ACC112 (cell line): ENCODE measurements around the gene TRPM3.

Experiments used
- H2AFZ ChIP-seq: fragments of 200-600 bp; sonication (generic); one replicate; pipeline ENCODE4 v1.6.0; 2017; ENCODE audit warnings: antibody characterized with exemption, low read length; ENCODE audit not compliant: unreplicated experiment
- H3K27ac ChIP-seq: fragments of 200-600 bp; sonication (generic); 2 replicates; pipeline ENCODE4 v1.5.1; 2014; ENCODE audit warnings: low read depth, mild to moderate bottlenecking, antibody characterized with exemption, low read length, moderate library complexity
- H3K27me3 ChIP-seq: fragments of 200-600 bp; sonication (generic); 2 replicates; pipeline ENCODE4 v1.6.1; 2014; ENCODE audit warnings: mild to moderate bottlenecking, antibody characterized with exemption, low read length, moderate library complexity, mixed read lengths; ENCODE audit not compliant: insufficient read depth
- H3K36me3 ChIP-seq: fragments of 200-600 bp; sonication (generic); 2 replicates; pipeline ENCODE4 v1.6.1; 2016; ENCODE audit warnings: mild to moderate bottlenecking, antibody characterized with exemption, low read length, moderate library complexity, mixed read lengths; ENCODE audit not compliant: insufficient read depth
- H3K4me1 ChIP-seq: fragments of 200-600 bp; sonication (generic); one replicate; pipeline ENCODE4 v1.6.1; 2016; ENCODE audit warnings: low read length, mixed read lengths; ENCODE audit not compliant: insufficient read depth, unreplicated experiment, control insufficient read depth
- H3K4me3 ChIP-seq: fragments of 200-600 bp; sonication (generic); 2 replicates; pipeline ENCODE4 v1.5.1; 2014; ENCODE audit warnings: mild to moderate bottlenecking, low read depth, low read length
- H3K79me2 ChIP-seq: fragments of 200-600 bp; sonication (generic); one replicate; pipeline ENCODE4 v1.6.0; 2016; ENCODE audit warnings: low read length; ENCODE audit not compliant: control insufficient read depth, unreplicated experiment, insufficient read depth

The TRPM3 gene

GRCh38 chr9:70607926-70608325 is 513.5 kb downstream of the TRPM3 start:
- Histone ChIP-seq H3K36me3 (no peaks in the 10 kb centered on the region), H3K27ac (no peak overlapping the region), H3K4me3 (no peak overlapping the region), H3K4me1 (peaks cover 15% of the 10 kb centered on the region), H2AFZ (no peak overlapping the region), H3K27me3 (no peaks in the 10 kb centered on the region; the same call in 1 of the 2 replicates), H3K79me2 (peaks cover under 1% of the 10 kb centered on the region)

GRCh38 chr9:70607329-70607728 is 514.1 kb downstream of the TRPM3 start:
- Histone ChIP-seq H3K79me2 (peaks cover 4% of the 10 kb centered on the region), H3K27ac (no peak overlapping the region), H3K4me3 (no peak overlapping the region), H2AFZ (no peak overlapping the region), H3K4me1 (peaks cover 20% of the 10 kb centered on the region), H3K36me3 (no peaks in the 10 kb centered on the region), H3K27me3 (no peaks in the 10 kb centered on the region)

DNA sequence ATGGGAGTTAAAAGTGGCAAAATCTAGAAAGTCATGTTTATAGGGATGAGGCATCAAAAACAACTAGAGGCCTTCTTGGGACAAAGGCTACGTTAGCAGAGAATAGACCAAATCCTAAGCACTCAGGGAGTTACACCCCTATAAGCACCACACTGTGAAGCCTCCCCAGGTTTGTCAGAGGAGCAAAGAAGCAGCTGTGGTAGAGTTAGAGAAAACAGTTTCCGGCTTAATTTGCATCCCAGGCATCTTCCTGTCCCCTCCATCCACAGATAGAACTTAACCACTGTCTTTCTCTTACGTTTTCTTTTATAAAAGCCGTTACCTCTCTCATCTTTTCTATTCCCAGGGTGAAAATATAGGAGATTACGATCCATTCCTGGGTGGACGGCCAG is 518.4 kb downstream of the TRPM3 start:
- Histone ChIP-seq H3K79me2 (peaks cover 4% of the 10 kb centered on the region), H3K27me3 (no peaks in the 10 kb centered on the region), H3K36me3 (no peaks in the 10 kb centered on the region), H3K27ac (peak overlapping the region; percentile 100), H3K4me3 (peak overlapping the region; percentile 67; the same call in 1 of the 2 replicates), H2AFZ (no peak overlapping the region), H3K4me1 (peaks cover 31% of the 10 kb centered on the region)

GRCh38 chr9:70602321-70603019 is 519.0 kb downstream of the TRPM3 start:
- peaks cover 4% of the 10 kb centered on the region for H3K79me2 ChIP-seq
- no peak overlapping the region for H2AFZ ChIP-seq
- H3K4me3 ChIP-seq: peak overlapping the region; percentile 67

GRCh38 chr9:70601000-70601951 is 520.1 kb downstream of the TRPM3 start:
- Histone ChIP-seq H3K27me3 (no peaks in the 10 kb centered on the region), H3K36me3 (no peaks in the 10 kb centered on the region), H3K4me3 (peak overlapping the region; percentile 67), H3K27ac (peak overlapping the region; percentile 100), H3K79me2 (peaks cover 4% of the 10 kb centered on the region), H3K4me1 (peaks cover 31% of the 10 kb centered on the region), H2AFZ (peak overlapping the region; percentile 47)

More at GRCh38 chr9:70602321-70603019, 519.0 kb downstream of the TRPM3 start:
- Histone ChIP-seq H3K27me3 (no peaks in the 10 kb centered on the region), H3K36me3 (no peaks in the 10 kb centered on the region), H3K27ac (peak overlapping the region; percentile 100), H3K4me1 (peaks cover 31% of the 10 kb centered on the region)

- no peaks in the 10 kb centered on the region for H3K36me3 ChIP-seq
- H3K4me1 ChIP-seq: peaks cover 32% of the 10 kb centered on the region
- H3K27ac ChIP-seq: peak overlapping the region; percentile 100
- H2AFZ ChIP-seq: no peak overlapping the region
- H3K4me3 ChIP-seq: peak overlapping the region; percentile 67
- no peaks in the 10 kb centered on the region for H3K27me3 ChIP-seq
- H3K79me2 ChIP-seq: peaks cover 4% of the 10 kb centered on the region
Measured at GRCh38 chr9:70600506-70600905, 520.9 kb downstream of the TRPM3 start.

- Histone ChIP-seq H2AFZ (no peak overlapping the region), H3K4me3 (no peak overlapping the region), H3K4me1 (peaks cover 45% of the 10 kb centered on the region), H3K36me3 (no peaks in the 10 kb centered on the region), H3K27ac (no peak overlapping the region), H3K27me3 (no peaks in the 10 kb centered on the region), H3K79me2 (peaks cover 4% of the 10 kb centered on the region)
Measured at GRCh38 chr9:70597886-70598285, 523.5 kb downstream of the TRPM3 start.

DNA sequence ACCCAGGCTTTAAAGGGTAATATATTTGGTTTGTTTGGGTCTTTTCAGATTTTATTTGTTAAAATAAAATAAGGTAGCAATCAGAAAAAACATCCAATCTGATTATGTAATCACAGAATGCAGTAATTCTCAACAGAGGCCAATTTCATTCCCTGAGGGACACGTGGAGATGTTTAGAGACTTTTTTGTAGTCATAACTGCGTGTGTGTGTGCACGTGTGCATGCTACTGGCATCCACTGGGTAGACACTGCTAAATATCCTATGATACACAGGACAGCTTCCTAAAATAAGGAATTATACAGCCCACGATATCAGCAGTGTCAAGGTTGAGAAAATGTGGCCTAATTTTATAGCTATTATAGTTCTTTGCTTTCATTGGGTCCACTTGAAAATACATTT is 526.2 kb downstream of the TRPM3 start:
- Histone ChIP-seq H2AFZ (no peak overlapping the region), H3K27me3 (no peaks in the 10 kb centered on the region), H3K4me3 (no peak overlapping the region), H3K36me3 (no peaks in the 10 kb centered on the region), H3K79me2 (no peaks in the 10 kb centered on the region), H3K27ac (peak overlapping the region; percentile 69), H3K4me1 (peaks cover 31% of the 10 kb centered on the region)

DNA sequence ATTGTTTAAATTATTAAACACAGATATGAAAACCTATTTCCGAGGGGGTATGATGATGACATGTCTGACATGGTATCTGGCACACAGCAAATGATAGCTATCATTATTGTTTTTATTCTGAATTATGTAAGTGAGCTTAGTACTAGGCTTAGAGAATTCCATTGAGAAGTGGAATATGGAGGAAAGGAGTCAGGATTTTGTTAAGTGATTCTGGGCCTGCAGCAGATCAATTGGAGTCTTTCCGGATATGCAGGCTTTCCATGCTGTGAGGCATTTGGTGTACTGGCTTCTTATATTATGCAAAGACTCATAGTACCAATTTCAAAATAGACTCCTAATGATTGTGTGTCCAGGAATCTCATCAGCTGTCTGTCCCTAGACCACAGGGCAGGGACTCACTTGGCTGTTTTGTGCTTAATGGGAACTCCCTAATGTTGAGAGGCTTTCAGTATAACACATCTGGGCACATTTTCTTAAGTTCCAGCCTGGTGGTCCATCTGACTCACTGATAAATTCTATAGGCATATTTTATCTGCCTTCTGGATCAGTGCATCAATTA is 527.0 kb downstream of the TRPM3 start:
- Histone ChIP-seq H2AFZ (peak overlapping the region; percentile 59), H3K27ac (peak overlapping the region; percentile 69), H3K4me1 (peaks cover 33% of the 10 kb centered on the region), H3K79me2 (no peaks in the 10 kb centered on the region), H3K27me3 (no peaks in the 10 kb centered on the region), H3K4me3 (no peak overlapping the region), H3K36me3 (no peaks in the 10 kb centered on the region)

DNA sequence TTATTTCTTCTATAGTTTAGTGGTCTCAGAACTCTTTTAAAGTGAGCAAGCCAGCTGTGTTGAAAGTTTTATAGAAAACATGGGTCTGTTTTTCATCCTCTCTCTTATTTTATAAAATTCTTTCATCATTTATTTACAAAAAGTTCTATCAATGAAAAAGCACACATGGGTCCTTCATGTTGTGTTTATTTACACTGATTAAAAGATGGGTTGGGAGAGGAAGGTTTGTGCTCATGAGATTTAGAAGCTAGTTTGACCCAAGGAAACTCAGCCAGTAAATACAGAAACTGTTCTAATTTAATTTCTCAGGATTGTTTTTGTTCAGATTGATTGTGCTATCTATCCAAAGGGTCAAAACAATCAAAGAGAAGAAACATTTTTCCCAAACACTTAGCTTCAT is 528.2 kb downstream of the TRPM3 start:
- no peaks in the 10 kb centered on the region for H3K27me3 ChIP-seq

More for the DNA sequence above, 528.2 kb downstream of the TRPM3 start:
- H3K27ac ChIP-seq: no peak overlapping the region
- peaks cover 45% of the 10 kb centered on the region for H3K4me1 ChIP-seq
- H2AFZ ChIP-seq: peak overlapping the region; percentile 22
- H3K4me3 ChIP-seq: no peak overlapping the region
- H3K79me2 ChIP-seq: no peaks in the 10 kb centered on the region
- no peaks in the 10 kb centered on the region for H3K36me3 ChIP-seq
